GM18868 (cell line): ENCODE measurements around the gene SORCS3.
"Not testable (repeated sequence)": the region's sequence is repeated elsewhere in the genome, so short reads cannot be mapped to it uniquely, and the experiment has no call there.

Source experiments
- ATAC-seq: cut with Tn5 transposase; IDR thresholded peaks from one replicate; pipeline ENCODE4 v1.9.1; 2021; ENCODE audit warnings: mild to moderate bottlenecking, moderate library complexity; ENCODE audit not compliant: unreplicated experiment

Gene SORCS3

GRCh38 chr10:104688251-104689042 lies 47.4 kb downstream of the SORCS3 start:
- no peak for ATAC-seq

DNA sequence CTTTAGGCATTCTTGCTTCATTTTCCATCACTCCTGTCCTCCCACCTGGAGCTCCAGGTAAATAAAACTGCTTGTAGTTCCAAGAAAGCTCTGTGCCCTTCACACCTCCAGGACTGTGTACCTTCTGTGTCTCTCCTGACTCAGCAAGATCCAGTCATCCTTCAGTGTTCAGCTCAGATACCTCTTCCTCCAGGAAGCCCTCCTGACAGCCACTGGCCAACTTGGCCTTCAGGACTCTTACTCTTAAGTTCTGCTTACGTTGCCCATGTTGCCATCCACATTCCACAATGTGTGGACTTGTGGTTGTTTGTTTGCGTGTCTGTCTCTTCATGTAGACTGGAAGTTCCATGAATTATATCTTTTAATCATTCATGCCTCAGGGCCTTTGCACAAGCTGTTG lies 48.0 kb downstream of the SORCS3 start:
- ATAC-seq = no peak

- ATAC-seq = no peak
Measured at GRCh38 chr10:104689547-104689946, 48.5 kb downstream of the SORCS3 start.

- ATAC-seq = no peak
Measured at GRCh38 chr10:104690101-104690500, 49.0 kb downstream of the SORCS3 start.

- no peak for ATAC-seq
Measured at GRCh38 chr10:104690959-104691358, 49.9 kb downstream of the SORCS3 start.

DNA sequence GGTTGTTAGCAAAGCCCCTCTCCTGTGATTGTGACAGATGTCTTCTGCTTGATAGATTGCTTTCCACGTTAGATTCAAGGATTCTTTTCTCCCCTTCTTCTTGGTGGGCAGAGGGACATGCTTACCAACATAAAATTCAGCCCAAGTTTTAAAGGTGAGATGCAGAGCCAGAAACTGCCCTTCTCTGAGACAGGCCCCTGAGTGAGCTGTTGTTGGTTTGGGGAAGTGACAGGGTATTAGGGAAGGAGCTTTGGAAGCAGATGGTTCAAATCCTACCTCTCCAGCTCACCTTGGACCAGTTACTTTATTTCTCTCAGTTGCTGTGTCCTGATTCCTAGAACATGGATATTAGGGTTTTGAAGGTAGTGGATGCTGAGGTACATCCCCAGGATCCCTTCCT lies 53.0 kb downstream of the SORCS3 start:
- no peak for ATAC-seq

DNA sequence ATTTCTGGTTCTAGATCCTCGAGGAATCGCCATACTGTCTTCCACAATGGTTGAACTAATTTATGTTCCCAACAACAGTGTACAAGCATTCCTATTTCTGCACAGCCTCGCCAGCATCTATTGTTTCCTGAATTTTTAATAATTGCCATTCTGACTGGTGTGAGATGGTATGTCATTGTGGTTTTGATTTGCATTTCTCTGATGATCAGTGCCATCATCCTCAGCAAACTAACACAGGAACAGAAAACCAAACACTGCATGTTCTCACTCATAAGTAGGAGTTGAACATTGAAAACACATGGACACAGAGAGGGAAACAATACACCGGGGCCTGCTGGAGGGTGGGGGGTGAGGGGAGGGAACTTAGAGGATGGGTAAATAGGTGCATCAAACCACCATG lies 62.2 kb downstream of the SORCS3 start:
- ATAC-seq = not testable (repeated sequence)

DNA sequence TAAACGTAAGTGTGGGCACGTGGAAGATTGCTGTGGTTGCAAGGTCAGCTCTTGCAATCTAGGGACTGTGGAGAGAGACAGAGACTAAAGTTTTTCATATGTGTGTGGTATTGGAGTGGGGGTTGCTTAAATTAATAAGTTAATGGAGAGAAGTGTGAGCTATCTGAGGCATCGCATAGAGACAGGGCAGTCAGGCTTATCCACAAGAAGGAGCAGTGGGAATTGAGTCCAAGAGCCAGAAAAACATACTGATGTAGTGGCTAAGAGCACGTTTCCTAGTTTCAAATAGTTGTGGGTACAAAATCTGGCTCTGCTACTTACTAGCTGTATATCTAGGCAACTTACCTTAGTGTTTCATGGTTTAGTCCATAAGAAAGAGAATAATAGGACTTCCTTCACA lies 65.8 kb downstream of the SORCS3 start:
- ATAC-seq = no peak

DNA sequence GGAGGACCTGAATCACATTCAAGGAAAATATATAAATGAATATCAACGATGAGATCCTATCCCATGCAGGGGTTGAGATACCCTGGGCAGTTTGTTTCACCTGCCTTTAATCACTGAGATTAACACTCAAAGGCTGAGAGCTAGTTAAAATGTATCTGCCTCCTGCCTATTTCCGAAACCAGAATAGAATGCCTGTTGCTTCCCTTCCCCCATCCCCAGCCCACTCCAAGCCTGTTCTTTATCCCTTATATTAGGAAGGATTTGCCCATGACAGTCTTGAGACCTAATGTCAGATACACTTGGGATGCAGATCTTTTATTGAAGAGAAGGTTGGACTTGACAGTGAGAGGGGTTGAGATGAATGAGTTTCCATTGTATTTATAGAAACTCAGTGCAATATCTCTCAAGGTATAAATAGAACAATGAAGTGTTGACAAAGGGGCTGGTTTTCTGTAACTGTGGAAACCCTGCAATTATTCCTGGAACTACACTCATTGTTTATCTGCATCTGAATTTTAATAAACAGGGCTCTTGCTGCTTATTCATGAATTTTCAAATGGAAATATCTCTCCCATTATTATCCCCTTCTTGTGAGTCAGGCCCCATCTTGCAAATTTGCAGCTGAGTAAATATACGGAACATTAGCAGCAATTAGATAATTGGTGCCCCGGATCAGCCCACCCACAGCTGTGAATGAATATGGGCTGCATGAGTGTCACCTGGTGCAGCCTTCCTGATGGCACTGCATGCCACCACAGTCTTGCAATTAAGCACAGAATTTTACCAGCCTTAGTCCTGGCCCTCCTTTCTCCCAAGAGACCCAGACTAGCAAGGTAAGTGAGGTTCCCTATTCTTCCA lies 66.7 kb downstream of the SORCS3 start:
- no peak for ATAC-seq

GRCh38 chr10:104711302-104711721 lies 70.2 kb downstream of the SORCS3 start:
- no peak for ATAC-seq

DNA sequence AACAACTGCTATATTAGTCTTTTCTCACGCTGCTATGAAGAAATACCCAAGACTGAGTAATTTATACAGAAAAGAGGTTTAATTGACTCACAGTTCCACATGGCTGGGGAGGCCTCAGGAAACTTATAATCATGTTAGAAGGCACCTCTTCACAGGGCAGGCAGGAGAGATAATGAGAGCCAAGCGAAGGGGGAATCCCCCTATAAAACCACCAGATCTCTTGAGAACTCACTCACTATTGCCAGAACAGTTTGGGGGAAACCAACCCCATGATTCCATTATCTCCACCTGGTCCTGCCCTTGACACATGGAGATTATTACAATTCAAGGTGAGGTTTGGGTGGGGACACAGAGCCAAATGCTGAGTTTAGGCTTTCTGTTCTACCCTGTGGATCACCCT lies 89.5 kb downstream of the SORCS3 start:
- ATAC-seq = not testable (repeated sequence)

DNA sequence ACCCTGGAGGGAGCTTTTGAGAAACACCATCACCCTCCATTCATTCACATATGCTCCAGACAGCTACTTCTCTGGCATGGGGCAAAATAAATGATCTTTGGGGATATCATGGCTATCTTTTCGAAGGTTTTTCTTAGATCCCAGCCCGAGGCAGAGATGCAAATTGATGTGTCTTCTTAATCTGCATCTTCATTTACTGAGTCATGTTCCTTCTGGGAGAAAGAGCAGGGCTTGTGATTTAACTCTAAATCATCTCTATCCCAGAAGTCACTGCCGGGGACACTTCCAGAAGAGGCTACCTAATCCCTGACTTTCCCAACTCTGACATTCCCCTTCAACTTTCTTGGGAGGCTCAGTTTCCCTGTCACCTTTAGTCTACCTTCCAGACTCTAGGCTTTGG lies 90.1 kb downstream of the SORCS3 start:
- ATAC-seq = no peak

- ATAC-seq = no peak
Measured at GRCh38 chr10:104732222-104732621, 91.1 kb downstream of the SORCS3 start.

GRCh38 chr10:104734433-104734832 lies 93.3 kb downstream of the SORCS3 start:
- ATAC-seq = no peak

DNA sequence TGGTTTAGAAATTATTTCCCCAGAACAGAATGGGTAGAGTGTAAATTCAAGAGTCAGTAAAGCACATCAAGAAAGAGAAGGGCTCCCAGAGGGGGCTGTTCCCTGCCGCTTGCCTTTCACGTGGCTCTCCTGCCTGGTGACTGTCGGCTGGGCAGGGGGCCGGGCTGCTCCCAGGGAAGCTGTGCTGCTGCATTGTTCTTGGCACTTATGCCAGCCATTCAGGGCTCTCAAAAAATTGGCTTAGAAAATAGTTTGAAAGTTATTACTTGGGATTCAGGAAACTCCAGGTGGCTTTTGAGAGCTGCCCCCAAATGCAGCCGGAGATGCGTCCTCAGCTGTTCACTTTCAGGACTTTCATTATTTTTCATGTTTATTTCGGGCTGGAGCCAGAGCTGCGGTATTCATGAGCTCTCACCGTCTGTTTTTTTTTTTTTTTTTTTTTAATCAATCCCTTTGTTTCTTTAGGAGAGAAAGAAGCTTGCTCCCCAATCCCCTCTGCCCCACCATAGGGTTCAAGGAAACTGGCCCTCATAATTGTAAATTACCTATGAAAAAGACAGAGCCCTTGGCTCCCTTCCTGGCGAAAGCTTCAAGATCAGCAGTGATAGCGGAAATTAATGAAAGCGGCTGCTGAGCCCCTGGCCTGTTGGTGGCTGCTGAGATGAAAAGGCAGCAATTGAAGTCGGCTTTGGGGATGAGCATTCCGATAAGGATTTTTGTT lies 94.1 kb downstream of the SORCS3 start:
- no peak for ATAC-seq

DNA sequence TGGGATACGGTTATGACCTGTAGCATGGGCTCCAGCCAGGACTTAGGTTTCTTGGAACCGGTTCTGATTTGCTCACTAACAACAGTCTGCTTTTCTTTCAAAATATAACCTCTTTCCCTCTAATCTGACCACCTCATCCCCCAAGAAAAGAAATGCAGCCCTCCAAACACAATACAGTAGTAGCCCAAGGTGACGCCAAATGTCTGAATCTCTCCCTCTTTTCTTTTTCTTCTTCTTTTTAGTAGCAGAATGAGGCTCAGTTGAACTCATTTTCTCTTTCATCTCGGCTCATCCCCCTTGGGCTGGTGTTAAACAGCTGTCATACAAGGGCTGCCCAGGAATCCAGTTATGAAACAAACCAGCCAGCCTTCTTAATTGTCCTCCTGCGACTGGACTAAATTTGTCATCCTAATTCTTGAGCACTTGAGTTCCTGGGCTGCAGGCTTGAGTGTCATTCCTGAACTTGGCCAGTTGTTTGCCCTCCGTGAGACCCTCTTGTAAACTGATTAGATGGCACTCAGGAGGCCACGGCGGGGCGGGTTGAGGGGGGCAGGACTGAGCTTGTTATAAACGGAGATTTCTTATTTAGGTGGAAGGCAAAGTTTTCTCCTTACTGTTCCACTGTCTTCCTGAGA lies 94.8 kb downstream of the SORCS3 start:
- ATAC-seq = no peak

GRCh38 chr10:104741127-104741526 lies 100.0 kb downstream of the SORCS3 start:
- no peak for ATAC-seq

DNA sequence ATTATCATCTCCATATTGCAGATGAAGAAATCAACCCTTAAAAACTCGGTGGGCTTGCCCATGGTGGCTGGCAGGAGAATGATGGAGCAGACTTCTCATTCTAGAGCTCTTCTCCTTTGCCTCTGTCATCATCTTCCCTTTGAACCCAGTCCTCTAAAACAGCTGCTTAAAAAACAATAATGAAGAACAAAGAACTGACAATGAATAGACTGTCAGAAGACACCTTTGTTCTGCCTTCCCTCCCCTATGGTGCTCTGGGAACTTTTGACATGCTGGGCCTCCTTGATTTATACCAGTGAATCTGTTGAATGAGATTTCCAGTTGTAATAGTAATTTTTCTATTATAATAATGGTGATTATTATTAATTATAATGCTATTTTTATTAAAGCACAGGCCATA lies 103.0 kb downstream of the SORCS3 start:
- no peak for ATAC-seq

DNA sequence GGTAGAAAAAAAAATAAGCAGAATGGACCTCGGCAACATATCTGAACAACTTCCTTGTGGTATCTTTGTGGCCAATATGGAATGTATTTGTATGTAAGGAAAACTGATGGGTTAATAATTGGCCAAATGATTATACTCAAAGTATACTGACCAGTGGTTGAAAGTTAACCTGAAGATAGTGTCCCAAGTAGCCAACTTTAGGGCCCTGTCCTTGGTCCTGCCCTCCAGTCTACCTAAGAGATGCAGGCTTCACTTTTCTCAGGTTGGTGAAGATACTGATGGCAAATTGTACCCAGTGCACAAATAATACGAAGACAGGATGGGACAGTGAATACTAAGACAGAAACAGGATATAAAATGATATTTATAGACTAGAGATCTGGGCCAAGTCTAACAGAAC lies 109.2 kb downstream of the SORCS3 start:
- ATAC-seq = no peak

DNA sequence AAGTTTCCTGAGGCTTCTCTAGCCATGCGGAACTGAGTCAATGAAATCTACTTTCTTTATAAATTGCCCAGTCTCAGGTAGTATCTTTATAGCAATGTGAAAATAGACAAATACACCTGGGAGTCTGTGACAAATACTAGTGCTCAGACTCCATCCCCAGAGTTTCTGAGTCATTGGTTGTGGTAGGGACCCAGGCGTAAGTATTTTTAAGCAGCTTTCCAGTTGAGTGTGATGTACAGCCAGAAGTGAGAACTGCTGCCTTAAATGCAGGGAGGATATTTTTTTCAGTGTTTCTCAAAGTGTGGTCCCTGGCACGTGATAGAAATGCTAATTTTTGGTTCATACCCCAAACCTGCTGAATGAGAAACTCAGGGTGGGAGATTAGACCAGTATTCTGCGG lies 121.7 kb downstream of the SORCS3 start:
- peak; percentile 52 for ATAC-seq

GRCh38 chr10:104766341-104766740 lies 125.3 kb downstream of the SORCS3 start:
- peak; percentile 48 for ATAC-seq
